Ammon's horn (tissue), 1 donor: ENCODE data around the gene PRKCH.

Experiments
- DNase-seq: peaks from one replicate; pipeline ENCODE4 v3.0.0-alpha.2; 2016; ENCODE audit warnings: low spot score

Gene PRKCH

DNA sequence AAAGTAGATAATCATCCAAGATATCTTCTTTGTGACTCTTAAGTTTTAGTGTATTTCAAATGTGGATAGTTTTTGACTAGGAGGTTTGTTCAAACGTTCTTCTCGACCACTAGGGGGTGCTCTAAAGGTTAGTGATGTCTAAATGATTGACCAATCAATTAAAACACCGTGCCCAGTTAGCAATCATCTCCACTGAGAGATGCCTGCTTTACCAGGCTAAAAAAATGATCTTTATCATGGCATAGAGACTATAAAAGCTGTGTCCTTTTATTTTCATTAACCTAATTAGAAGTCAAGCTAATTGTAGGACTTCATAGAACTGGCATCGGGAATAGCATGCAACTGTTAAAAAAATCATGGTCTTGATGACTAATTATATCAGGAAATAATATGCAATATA lies 153.9 kb downstream of the PRKCH start:
- DNase-seq, result peak; percentile 81

- DNase-seq, result no peak
Observed at GRCh38 chr14:61476105-61476753, 154.8 kb downstream of the PRKCH start.

DNA sequence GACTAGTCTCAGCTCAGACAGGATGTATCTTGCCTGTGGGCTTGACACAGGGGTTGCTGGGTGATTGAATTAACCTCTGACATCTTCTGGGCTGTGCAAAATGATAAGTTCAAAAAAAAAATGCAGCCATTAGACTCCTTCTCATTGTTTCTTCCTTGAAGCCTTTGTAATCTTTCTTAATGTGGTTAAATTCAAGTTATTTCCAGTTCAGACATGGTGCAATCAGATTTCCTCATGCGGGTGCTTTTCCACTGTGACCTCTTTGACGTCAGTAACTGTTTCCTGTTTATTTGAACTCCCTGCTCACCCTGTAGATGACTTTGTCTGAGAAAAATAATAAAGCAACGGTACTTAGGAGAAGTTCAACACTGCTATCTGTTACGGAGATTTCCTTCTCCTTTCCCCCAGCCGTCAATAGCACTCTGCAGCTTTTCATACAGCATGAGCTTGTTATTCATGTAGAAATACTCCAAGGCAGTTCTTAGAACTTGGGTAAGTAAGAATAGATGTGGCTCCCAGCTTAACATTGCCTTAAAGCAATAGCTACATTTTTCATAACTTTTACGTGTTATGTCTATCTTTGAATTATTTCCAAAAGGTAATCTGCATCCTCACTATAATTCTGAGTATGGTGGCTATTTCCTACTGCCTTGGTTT lies 155.5 kb downstream of the PRKCH start:
- peak; percentile 70 for DNase-seq

DNA sequence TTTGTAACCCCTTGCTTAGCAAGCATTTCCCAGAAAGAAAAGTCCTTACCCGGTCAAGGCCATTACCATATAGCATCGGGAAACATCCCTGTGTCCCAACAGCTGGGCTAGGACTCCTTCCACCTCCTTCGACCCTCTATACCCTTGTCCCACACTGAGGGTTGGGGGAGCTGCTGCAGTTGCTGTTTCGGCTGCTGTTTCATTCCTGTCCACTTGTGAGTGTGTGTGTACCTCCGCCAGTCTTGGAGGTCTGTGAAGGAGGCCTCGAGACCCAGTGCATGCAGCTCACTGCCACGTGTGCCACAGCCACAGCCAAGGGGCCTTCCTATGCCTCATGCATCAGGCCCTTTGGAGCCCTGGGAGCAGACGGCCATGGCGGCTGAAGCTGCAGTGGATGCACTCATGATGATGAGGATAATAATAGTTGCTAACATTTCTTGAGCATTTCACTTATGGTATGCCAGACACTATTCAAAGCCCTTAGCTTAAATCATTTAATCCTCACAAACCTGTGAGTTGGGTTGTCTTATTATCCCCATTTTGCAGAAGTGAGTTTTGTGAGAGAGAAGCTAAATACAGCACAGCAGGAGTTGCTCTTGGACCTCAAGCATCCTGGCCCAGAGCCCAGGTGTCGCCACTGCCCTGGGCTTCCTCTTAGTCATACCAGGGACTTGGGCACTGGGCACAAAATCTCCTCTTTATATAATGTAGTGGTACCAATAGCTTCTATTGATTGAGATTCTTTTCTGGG lies 156.5 kb downstream of the PRKCH start:
- peak; percentile 63 for DNase-seq

DNA sequence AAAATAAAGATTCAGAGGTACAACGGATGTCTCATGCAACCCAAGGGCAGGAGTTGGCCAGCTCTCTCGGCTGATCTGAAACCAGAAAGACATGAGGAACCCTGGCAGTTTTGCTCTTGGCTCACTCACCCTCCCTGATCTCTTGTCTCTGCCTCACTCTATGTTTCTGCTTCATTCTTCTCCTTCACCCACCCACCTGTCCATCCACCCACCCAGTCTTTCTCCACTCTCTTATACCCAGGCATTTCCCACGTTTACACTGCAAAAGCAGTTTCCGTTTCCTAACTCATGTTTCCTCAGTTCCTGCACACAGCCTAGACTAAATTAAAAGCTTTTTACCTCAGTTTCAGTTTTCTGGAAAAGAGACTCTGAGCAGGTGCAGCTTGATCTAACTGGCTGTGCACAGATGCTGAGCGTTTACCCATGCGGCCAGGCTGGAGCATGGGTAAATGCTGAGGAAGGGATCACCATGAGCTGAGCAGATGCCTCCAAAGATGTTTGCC lies 157.6 kb downstream of the PRKCH start:
- DNase-seq, result no peak

DNA sequence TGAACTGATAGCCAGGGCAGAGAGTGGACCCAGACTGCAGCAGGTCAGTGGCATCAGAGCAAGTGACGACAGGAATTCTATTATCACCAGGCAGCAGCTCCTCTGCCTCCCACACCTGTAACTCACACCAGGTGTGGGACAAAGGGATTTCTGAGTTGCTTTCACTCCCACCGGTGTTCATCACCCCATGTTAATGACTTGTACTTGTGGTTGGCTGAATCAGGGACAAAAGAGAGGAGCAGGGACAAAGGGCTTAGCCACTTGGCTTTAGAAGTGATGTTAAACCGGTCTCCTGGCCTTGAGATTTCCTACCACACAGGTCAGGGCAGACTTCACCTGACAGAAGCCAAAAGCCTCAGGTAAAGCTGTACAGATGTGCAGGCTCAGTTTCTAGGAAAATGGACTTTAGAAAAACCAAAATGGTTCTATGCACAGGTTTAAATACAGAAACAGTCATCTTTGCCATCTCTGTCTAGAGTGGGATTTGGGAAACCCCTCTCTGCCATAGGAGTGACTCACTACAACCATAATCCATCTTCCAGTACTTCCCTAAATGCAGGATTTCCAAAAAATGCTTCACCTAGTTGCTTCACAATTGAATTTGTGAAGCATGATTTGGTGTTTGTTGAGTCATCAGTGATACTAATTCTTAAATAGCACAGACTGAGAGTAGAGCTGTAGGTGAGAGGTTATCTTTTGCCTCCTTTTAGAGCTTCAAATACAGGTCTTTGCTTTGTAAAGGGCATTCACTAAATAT lies 158.5 kb downstream of the PRKCH start:
- DNase-seq, result no peak

- DNase-seq, result no peak
Observed at GRCh38 chr14:61480704-61481285, 159.4 kb downstream of the PRKCH start.

- DNase-seq, result no peak
Observed at GRCh38 chr14:61481701-61482100, 160.3 kb downstream of the PRKCH start.

DNA sequence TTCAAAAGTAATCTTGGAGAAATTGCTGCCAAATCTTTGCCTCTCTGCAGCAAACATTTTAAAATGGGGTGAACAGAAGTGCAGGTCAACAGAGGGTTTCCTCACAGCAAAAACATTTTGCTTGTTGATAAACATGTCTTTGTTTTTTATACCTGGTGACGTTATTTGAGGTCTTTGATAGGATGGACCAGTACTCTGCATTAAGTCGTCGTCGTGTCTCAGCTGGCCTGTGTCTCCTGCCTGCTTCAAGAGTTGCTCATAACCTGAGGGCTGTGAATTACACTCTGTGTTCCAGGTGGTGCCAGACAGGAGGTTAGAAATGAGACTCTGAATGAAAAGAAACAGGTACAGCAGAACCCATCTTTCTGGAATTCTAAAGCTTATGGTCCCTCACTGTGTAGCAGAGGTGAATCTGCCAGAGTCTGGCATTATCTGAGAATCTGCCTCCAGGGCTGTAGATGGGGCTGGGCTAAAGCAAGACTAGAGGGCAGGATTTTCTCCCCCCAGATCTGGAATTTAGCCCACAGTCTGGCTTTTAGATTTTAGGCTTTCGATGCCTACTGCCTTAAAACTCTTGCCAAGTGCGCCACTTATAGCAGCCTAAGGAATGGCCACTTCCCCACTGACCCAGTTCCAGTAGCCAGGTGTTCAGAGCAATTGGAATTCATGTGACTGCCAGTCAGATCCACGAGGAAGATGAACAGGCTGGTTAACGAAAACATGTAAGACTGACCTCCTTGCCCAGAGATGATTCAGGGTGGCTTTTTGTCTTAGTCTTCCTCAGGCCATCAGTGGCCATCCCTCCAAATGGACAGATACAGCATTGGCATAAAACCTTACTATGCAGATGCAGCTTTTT lies 161.2 kb downstream of the PRKCH start:
- DNase-seq, result no peak

GRCh38 chr14:61483476-61483875 lies 162.1 kb downstream of the PRKCH start:
- no peak for DNase-seq

GRCh38 chr14:61484031-61484430 lies 162.7 kb downstream of the PRKCH start:
- no peak for DNase-seq

DNA sequence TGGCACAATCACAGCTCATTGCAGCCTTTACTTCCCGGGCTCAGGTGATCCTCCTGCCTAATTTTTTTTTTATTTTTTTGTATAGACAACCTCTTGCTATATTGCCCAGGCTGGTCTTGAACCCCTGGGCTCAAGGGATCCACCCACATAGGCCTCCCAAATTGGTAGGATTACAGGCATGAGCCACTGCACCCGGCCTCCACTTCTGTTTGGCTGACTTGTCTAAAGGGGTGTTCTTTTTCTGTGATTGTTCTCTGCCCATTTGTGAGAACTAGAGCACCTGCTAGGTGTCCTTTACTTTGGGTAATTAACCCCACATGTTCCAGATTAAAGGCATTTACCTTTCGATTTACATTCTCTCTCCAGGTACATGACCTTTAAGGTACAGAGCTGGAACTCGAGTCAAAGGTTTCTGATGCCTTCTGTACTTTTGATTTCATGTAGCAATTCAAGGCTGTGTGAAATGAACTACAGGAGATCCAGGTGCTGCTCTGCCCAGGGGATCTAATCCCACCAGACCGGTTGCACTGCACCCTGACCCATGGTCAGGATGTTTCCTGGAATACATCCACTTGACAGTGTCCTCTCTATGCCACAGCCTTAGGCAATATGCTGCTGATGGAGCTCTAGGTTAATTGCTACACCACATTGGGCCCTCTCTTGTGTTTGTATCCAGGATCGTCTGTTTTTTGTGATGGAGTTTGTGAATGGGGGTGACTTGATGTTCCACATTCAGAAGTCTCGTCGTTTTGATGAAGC lies 163.6 kb downstream of the PRKCH start:
- no peak for DNase-seq

DNA sequence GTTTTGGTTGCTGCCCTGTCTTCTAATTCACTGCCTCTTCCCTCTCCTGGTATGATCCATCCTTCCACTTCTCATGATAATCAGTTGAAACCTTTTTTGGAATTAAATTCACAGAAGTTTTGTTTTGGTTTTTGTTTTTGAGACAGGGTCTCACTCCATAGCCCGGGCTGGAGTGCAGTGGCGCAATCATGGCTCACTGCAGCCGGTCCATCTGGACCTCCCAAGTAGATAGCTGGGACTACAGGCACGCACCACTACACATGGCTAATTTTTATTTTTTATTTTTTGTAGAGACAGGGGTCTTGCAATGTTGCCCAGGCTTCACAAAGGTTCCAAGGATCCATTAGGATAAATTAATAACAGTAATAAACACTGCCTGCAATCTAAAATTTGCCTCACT lies 164.3 kb downstream of the PRKCH start:
- no peak for DNase-seq

DNA sequence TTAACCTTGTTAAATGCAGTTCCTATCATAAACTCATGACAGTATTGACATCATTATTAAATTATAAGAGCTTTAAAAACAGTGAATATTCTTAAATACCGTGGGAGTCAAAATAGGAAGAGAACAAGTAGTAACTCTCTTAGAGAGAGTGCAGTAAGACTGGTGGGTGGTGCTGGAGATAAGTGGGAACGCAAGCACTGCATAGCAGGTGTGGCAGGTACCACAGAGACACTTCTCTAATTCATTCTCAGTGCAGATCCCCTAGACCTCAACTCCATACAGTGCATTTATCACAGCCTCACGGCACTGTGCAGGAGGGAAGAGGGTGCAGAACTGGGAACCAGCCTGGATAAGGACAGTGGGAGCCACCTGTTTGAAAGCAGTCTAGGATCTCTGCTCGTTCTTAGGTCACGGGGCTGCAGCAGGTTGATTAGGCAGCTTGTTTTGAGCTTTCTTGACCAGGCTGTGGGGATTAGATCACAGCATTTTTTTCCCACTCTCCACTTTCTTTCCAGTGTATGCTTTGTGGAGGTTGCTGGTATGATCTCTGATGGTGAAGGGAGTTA lies 165.6 kb downstream of the PRKCH start:
- no peak for DNase-seq

GRCh38 chr14:61488417-61489401 lies 167.3 kb downstream of the PRKCH start:
- DNase-seq, result no peak

GRCh38 chr14:61489512-61489911 lies 168.1 kb downstream of the PRKCH start:
- no peak for DNase-seq

- DNase-seq, result peak; percentile 66
Observed at GRCh38 chr14:61489932-61490331, 168.6 kb downstream of the PRKCH start.

- DNase-seq, result no peak
Observed at GRCh38 chr14:61491224-61491623, 169.8 kb downstream of the PRKCH start.
